ENCODE results near the gene AIFM2.

- TF ChIP-seq CTCF (IDR thresholded peaks at IDR 0.05) (no peak), POLR2A (IDR thresholded peaks at IDR 0.05) (no peak)
Measured at GRCh38 chr10:70148516-70148915, 15.9 kb upstream of the AIFM2 start.

Measured in thyroid gland (tissue), 4 donors.